Non-pigmented ciliary epithelial cell (primary cell): ENCODE measurements around the gene NPAP1.
"Not testable (repeated sequence)": the region's sequence is repeated elsewhere in the genome, so short reads cannot be mapped to it uniquely, and the experiment has no call there.

ENCODE experiments used
- DNase-seq: peaks from one replicate; pipeline ENCODE4 v3.0.0-alpha.2; 2010; ENCODE audit warnings: low read depth

NPAP1 gene, protein sequence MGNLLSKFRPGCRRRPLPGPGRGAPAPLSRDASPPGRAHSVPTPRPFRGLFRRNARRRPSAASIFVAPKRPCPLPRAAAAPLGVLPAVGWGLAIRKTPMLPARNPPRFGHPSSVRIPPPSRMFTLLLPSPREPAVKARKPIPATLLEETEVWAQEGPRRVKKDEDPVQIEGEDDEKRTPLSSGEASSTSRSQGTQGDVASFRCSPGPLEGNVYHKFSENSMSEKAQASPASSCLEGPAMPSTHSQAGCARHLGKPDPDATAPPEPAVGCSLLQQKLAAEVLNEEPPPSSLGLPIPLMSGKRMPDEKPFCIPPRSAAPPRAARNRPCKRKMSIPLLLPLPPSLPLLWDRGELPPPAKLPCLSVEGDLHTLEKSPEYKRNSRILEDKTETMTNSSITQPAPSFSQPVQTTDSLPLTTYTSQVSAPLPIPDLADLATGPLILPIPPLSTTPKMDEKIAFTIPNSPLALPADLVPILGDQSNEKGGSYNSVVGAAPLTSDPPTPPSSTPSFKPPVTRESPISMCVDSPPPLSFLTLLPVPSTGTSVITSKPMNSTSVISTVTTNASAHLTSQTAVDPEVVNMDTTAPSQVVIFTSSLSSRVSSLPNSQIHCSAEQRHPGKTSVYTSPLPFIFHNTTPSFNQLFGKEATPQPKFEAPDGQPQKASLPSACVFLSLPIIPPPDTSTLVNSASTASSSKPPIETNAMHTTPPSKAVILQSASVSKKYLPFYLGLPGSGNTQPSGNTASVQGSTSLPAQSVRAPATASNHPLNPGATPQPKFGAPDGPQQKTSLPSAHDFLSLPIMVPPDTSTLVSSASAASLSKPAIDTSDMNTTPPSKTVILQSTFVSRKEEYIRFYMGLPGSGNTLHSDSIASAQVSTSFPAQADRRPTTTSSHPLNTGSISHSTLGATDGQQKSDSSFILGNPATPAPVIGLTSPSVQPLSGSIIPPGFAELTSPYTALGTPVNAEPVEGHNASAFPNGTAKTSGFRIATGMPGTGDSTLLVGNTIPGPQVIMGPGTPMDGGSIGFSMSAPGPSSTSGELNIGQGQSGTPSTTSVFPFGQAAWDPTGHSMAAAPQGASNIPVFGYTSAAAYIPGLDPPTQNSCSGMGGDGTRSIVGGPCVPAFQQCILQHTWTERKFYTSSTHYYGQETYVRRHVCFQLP

DNA sequence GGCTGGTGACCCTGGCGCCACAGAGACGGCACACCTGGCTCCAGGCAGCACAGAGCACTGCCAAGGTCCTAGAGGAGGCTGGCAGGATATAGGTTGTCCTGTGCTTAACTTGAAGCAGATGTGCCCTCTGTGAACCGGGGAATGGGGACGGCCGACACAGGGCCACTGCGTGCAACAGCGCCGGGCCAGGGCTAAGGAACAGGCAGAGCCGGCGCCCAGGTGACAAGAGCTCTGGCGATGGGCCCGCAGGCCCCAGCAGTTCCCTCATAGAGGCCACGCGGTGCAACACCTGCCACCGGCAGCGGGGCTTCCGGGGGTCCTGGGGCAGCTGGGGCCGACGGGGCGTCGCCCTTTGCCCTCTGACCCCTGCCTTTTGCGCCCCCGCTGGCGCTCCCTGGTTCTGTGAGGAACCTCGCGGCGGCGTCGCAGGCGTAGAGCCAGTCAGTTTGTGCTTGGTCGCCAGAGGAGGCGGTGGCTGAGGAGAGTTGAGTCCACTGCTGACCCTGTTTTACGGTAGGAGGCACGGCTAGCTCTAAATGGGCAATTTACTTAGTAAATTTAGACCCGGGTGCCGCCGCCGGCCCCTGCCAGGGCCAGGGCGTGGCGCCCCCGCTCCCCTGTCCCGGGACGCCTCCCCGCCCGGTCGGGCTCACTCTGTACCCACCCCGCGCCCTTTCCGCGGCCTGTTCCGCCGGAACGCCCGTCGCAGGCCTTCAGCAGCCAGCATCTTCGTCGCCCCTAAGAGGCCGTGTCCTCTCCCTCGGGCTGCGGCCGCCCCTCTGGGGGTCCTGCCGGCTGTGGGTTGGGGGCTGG is at the start of gene NPAP1:
NPAP1 (plus strand) TSS at position 444 of the 813 bp plus-strand sequence; CDS start at position 537, 93 bp downstream.
- no peak for DNase-seq

GRCh38 chr15:24627443-24627842 is 48.1 kb upstream of the NPAP1 start:
- DNase-seq: no peak

GRCh38 chr15:24633082-24633481 is 42.5 kb upstream of the NPAP1 start:
- no peak for DNase-seq

DNA sequence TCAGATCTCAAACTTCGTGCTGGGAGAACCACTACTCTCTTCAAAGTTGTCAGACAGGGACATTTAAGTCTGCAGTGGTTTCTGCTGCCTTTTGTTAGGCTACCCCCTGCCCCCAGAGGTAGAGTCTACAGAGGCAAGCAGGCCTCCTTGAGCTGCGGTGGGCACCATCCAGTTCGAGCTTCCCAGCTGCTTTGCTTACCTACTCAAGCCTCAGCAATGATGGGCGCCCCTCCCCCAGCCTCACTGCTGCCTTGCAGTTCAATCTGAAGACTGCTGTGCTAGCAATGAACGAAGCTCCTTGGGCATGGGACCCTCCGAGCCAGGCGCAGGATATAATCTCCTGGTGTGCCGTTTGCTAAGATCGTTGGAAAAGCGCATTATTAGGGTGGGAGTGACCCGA is 36.2 kb upstream of the NPAP1 start:
- not testable (repeated sequence) for DNase-seq

- no peak for DNase-seq
Measured at GRCh38 chr15:24645627-24646026, 29.9 kb upstream of the NPAP1 start.

DNA sequence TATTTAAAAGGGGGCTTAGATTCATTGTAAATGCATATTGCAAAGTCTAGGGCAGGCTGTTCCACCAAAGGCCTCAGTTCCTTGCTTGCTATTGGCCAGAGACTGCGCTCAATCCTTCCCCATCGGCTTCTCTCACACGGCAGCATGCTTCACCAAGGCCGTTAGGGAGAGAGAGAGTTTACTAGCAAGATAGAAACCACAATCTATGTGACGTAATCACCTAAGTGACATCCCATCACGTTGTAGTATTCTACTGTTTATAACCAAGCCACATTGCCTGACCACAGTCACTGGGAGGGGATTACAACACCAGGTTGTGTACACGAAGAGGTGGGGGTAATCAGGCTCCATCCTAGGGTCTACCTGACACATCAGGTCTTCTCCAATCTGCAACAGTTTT is 16.0 kb upstream of the NPAP1 start:
- no peak for DNase-seq

- no peak for DNase-seq
Measured at GRCh38 chr15:24662991-24663390, 12.6 kb upstream of the NPAP1 start.

- no peak for DNase-seq
Measured at GRCh38 chr15:24676431-24676830, 856 bp downstream of the NPAP1 start.

DNA sequence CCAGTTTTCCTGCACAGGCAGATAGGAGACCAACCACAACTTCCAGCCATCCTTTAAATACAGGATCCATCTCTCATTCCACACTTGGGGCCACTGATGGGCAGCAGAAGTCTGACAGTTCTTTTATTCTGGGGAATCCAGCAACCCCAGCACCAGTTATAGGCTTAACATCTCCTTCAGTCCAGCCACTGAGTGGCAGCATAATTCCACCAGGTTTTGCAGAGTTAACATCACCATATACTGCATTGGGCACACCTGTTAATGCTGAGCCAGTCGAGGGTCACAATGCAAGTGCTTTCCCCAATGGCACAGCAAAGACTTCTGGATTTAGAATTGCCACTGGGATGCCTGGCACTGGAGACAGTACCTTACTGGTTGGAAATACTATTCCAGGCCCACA is 2.9 kb downstream of the NPAP1 start:
- no peak for DNase-seq

GRCh38 chr15:24682002-24682401 is 6.4 kb downstream of the NPAP1 start:
- DNase-seq: no peak

DNA sequence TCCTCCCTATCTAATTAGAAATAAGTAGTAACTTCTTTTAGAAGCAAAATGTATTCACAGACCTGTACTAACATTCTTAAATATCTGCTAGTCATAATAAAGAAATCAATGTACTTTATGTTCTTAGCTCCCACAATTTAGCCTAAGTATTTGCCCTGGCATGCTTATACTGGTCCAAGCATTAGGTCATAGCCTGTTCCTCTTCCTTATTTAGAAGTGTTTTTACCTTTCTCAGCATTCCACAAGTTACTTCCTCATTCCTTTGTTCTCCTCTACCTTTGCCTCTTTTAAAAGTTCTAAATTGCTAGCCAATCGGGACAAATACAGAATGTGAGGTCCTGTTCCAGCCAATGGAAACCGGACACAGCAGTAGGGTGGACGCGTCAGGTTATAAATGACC is 7.3 kb downstream of the NPAP1 start:
- not testable (repeated sequence) for DNase-seq

DNA sequence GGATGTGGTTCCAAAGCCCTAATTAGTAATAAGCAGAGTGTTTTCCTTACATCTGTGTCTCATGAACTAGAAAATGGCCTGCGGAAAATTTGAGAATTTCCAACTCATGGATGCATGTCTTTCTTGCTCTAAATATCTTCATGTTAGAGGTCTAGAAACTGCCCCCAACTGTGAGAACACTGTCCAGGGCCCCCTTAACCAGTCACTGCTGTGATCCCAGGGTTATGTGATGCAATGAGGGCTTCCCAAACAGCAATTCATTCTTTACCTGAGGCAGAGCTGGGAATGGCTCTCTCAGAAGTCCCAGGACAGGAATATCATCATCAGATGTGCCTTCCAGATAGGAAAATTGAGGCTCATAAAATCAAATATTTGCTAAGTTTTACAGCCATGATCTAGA is 8.2 kb downstream of the NPAP1 start:
- no peak for DNase-seq

GRCh38 chr15:24684313-24684712 is 8.7 kb downstream of the NPAP1 start:
- DNase-seq: no peak

- DNase-seq: no peak
Measured at GRCh38 chr15:24696201-24696600, 20.6 kb downstream of the NPAP1 start.

- no peak for DNase-seq
Measured at GRCh38 chr15:24696842-24697241, 21.3 kb downstream of the NPAP1 start.

GRCh38 chr15:24718289-24719082 is 42.9 kb downstream of the NPAP1 start:
- DNase-seq: no peak

- no peak for DNase-seq
Measured at GRCh38 chr15:24729760-24730159, 54.2 kb downstream of the NPAP1 start.
